Mesothelial cell of epicardium (in vitro differentiated cells): ENCODE data around the gene PPM1J. TPM values are rescaled to one million over a fixed set of nuclear protein-coding genes. Genes with fewer than 3 reads are reported as not detected.

Experiments used
- DNase-seq, 2 experiments: peaks; one replicate each; pipeline ENCODE4 v3.0.0; 2021; ENCODE audit warnings: low spot score in 2 of 2; ENCODE audit not compliant: unreplicated experiment in 2 of 2
- H3K27ac Mint-ChIP-seq: 2 replicates; pipeline ENCODE4 v1.8.0; 2021; ENCODE audit warnings: mixed read lengths
- H3K27me3 Mint-ChIP-seq: 2 replicates; pipeline ENCODE4 v1.8.0; 2021; ENCODE audit warnings: low read depth, mixed read lengths
- H3K36me3 Mint-ChIP-seq: 2 replicates; pipeline ENCODE4 v1.8.0; 2021; ENCODE audit warnings: mixed read lengths
- H3K4me1 Mint-ChIP-seq: 2 replicates; pipeline ENCODE4 v1.8.0; 2021; ENCODE audit warnings: mixed read lengths
- H3K4me3 Mint-ChIP-seq: 2 replicates; pipeline ENCODE4 v1.8.0; 2021; ENCODE audit warnings: mild to moderate bottlenecking, moderate library complexity, mixed read lengths
- H3K9me3 Mint-ChIP-seq: 2 replicates; pipeline ENCODE4 v1.8.0; 2021; ENCODE audit warnings: mixed read lengths
- total RNA-seq: library from RNA; stranded (reverse); gene quantifications from 3 replicates; pipeline ENCODE4 v1.2.1, GENCODE V29; 2021
- TF ChIP-seq, protein P1 (sequence below): fragments of 200-600 bp; sonication (generic); IDR thresholded peaks from one replicate; pipeline ENCODE4 v1.5.0; 2021; ENCODE audit warnings: antibody characterized with exemption; ENCODE audit not compliant: unreplicated experiment

The PPM1J gene
- total RNA-seq, 1 donor from 2014 or later, result 4.3 TPM

DNA sequence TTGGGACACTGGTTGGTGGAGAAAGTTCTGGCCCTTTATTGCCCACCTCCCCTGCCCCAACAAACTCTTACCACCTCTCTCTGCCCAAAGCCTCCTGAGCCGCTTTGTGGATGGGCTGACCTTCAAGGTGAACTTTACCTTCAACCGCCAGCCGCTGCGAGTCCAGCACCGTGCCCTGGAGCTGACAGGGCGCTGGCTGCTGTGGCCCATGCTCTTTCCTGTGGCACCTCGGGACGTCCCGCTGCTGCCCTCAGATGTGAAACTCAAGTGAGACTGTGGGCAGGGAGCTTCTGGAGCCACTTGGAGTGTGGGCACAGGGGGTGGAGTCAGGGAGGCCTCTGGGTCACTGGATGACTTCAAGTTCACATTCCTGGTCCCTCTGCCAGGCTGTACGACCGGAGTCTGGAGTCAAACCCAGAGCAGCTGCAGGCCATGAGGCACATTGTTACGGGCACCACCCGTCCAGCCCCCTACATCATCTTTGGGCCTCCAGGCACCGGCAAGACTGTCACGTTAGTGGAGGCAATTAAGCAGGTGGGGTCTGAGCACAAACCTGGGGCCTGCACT lies 20.7 kb downstream of the PPM1J start:
- Mint-ChIP-seq H3K27me3 (no peaks in the 10 kb centered on the region), H3K27ac (no peak overlapping the region), H3K9me3 (no peaks in the 10 kb centered on the region), H3K36me3 (peaks cover 38% of the 10 kb centered on the region), H3K4me1 (peaks cover 20% of the 10 kb centered on the region), H3K4me3 (no peak overlapping the region)
- DNase-seq, result no peak
- TF ChIP-seq, protein P1, sequence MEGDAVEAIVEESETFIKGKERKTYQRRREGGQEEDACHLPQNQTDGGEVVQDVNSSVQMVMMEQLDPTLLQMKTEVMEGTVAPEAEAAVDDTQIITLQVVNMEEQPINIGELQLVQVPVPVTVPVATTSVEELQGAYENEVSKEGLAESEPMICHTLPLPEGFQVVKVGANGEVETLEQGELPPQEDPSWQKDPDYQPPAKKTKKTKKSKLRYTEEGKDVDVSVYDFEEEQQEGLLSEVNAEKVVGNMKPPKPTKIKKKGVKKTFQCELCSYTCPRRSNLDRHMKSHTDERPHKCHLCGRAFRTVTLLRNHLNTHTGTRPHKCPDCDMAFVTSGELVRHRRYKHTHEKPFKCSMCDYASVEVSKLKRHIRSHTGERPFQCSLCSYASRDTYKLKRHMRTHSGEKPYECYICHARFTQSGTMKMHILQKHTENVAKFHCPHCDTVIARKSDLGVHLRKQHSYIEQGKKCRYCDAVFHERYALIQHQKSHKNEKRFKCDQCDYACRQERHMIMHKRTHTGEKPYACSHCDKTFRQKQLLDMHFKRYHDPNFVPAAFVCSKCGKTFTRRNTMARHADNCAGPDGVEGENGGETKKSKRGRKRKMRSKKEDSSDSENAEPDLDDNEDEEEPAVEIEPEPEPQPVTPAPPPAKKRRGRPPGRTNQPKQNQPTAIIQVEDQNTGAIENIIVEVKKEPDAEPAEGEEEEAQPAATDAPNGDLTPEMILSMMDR, result no peak

DNA sequence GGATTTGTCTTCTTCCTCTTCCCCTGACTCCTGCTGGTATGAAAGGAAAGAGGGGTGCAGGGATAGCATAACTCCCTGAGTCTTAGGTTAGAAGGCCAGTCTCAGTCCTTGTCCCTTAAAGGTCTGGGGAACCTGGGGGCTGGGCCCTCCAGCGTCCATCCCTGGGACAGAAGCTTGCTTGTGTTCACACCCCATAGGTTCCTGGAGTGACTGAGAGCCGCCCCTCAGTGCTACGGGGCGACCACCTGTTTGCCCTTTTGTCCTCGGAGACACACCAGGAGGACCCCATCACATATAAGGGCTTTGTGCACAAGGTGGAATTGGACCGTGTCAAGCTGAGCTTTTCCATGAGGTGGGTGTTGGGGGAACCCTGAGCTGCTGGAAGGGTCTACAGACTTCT lies 21.3 kb downstream of the PPM1J start:
- TF ChIP-seq, protein P1, result no peak
- Mint-ChIP-seq H3K27ac (no peak overlapping the region), H3K9me3 (no peaks in the 10 kb centered on the region), H3K36me3 (peaks cover 38% of the 10 kb centered on the region), H3K27me3 (no peaks in the 10 kb centered on the region), H3K4me3 (no peak overlapping the region), H3K4me1 (peaks cover 17% of the 10 kb centered on the region)
- no peak for DNase-seq

DNA sequence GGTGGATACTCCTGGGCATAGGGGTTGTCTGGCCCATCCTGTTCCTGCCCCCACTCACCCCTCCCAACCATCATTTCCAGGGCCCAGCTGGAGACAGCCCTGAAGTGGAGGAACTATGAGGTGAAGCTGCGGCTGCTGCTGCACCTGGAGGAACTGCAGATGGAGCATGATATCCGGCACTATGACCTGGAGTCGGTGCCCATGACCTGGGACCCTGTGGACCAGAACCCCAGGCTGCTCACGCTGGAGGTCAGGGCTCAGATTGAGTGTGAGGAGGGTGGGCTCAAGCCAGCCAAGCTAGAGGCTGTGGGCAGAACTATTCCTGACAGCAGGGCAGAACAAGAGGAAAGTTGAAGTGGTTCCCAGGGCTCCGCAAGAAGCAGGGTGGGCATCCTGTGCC lies 22.5 kb downstream of the PPM1J start:
- Mint-ChIP-seq H3K27me3 (no peaks in the 10 kb centered on the region), H3K4me3 (no peak overlapping the region), H3K4me1 (peaks cover 17% of the 10 kb centered on the region), H3K27ac (no peak overlapping the region), H3K36me3 (peaks cover 35% of the 10 kb centered on the region), H3K9me3 (no peaks in the 10 kb centered on the region)
- no peak for DNase-seq
- TF ChIP-seq, protein P1, result no peak

DNA sequence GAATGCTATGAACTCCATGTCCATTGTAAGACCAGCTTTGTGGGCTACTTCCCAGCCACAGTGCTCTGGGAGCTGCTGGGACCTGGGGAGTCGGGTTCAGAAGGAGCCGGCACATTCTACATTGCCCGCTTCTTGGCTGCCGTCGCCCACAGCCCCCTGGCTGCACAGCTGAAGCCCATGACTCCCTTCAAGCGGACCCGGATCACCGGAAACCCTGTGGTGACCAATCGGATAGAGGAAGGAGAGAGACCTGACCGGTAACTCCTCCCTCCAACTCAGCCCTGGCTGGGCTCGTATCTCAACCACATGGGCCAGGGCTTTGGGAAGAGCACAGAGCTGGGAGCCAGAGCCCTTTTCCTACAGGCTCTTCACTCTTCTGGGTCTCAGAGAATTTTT lies 25.3 kb downstream of the PPM1J start:
- TF ChIP-seq, protein P1, result no peak
- peaks cover 24% of the 10 kb centered on the region for H3K4me1 Mint-ChIP-seq
- H3K9me3 Mint-ChIP-seq, result no peaks in the 10 kb centered on the region
- H3K27me3 Mint-ChIP-seq, result no peaks in the 10 kb centered on the region
- peaks cover 28% of the 10 kb centered on the region for H3K36me3 Mint-ChIP-seq
- no peak overlapping the region for H3K27ac Mint-ChIP-seq
- DNase-seq, result no peak
- no peak overlapping the region for H3K4me3 Mint-ChIP-seq

DNA sequence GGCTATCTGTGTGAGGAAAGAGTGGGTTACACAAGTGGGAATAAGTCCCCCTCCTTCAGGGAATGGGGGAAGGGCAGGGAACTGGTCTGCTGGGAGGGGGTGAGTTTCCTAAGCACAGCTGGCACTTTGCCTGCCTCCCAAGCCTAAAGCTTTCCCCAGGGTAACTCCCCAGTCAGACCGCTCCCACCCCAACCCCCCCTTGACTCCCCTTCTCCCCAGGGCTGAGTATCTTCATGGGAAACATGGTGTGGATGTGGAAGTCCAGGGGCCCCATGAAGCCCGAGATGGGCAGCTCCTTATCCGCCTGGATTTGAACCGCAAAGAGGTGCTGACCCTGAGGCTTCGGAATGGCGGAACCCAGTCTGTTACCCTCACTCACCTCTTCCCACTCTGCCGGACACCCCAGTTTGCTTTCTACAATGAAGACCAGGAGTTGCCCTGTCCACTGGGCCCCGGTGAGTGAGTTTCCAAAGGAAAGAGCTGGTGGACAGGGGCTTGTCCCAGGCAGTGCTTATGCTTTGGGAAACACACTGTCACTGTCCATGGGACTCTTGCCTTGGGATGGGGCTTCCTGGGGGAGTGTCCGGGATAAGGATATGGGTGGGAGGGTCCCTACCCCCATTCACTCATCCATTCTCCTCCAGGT lies 25.8 kb downstream of the PPM1J start:
- TF ChIP-seq, protein P1, result no peak
- H3K9me3 Mint-ChIP-seq, result no peaks in the 10 kb centered on the region

More for the DNA sequence above, 25.8 kb downstream of the PPM1J start:
- Mint-ChIP-seq H3K4me3 (no peak overlapping the region), H3K4me1 (peaks cover 24% of the 10 kb centered on the region), H3K27ac (peak overlapping the region; percentile 76), H3K27me3 (no peaks in the 10 kb centered on the region), H3K36me3 (peaks cover 28% of the 10 kb centered on the region)
- no peak for DNase-seq
